Activated CD4-positive, alpha-beta memory T cell treated with anti-CD3 and anti-CD28 coated beads for 36 hours (primary cell): ENCODE results near the gene P2RX2. TPM values are rescaled to one million over a fixed set of nuclear protein-coding genes. Genes with fewer than 3 reads are reported as not detected.

ENCODE experiments used
- CTCF ChIA-PET: fragments of 350-600 bp; sonication (Branson Sonifier 250); formaldehyde crosslinking; loops from one replicate; lab custom pipeline; 2021; ENCODE audit warnings: antibody characterized with exemption, inconsistent platforms; lab: Charles Lee
- POLR2A ChIA-PET: fragments of 350-600 bp; sonication (Branson Sonifier 250); formaldehyde crosslinking; loops from one replicate; lab custom pipeline; 2021; ENCODE audit warnings: antibody characterized with exemption; lab: Charles Lee
- DNase-seq: peaks from one replicate; pipeline ENCODE4 v3.0.0-alpha.2; 2020
- H3K27ac Mint-ChIP-seq: one replicate; pipeline ENCODE4 v1.8.0; 2021; ENCODE audit warnings: mixed read lengths
- H3K27me3 Mint-ChIP-seq: one replicate; pipeline ENCODE4 v1.8.0; 2021; ENCODE audit warnings: mixed read lengths
- H3K36me3 Mint-ChIP-seq: one replicate; pipeline ENCODE4 v1.8.0; 2021; ENCODE audit warnings: mixed read lengths
- H3K4me1 Mint-ChIP-seq: one replicate; pipeline ENCODE4 v1.8.0; 2021; ENCODE audit warnings: low read depth, mixed read lengths
- H3K4me3 Mint-ChIP-seq: one replicate; pipeline ENCODE4 v1.8.0; 2021; ENCODE audit warnings: mild to moderate bottlenecking, mixed read lengths
- H3K9me3 Mint-ChIP-seq: one replicate; pipeline ENCODE4 v1.8.0; 2021; ENCODE audit warnings: mixed read lengths
- intact Hi-C: fragments of 100-400 bp; cut with micrococcal nuclease; formaldehyde crosslinking; loops from one replicate; pipeline ENCODE4 v1.15.1; 2023
- total RNA-seq, 2 experiments: library from RNA; stranded (reverse); gene quantifications; one replicate each; pipeline ENCODE4 v1.2.3, GENCODE V29; 2021

The P2RX2 gene
- total RNA-seq, 2 experiments from 2014 or later = not detected

DNA sequence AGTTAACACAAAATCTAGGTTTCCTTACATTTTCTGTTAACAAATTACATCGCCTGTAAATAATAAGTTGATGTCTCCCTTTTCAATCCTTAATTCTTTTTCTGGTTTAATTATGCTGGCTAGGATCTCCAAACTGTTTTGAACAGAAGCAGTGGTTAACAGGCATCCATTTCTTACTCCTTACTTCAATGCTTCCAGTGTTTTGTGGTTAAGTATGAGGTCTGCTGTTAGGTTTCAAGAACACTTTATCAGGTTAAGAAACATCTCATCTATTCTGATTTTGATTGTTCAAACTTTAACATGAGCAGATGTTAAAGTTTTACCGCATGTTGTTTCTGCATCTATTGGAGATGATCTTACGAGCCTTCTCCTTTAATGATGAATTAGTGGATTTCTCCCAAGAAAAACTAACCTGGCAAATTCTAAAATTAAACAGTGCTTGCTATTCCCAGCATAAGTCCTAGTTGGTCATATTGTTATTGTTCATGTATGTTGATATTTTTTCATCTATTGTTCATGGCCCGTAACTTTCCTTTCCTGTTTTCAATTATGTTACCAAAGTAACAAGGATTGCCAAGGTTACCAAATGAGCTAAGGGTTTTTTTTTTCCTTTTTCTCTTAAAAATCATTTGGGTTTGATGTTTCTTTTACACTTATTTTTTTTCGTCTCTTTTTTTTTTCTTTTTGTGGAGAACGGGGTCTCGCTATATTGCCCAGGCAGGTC lies 35.2 kb downstream of the P2RX2 start:
- ChIA-PET POLR2A (no interaction called here), CTCF (interaction anchor here (0.6 kb wide), 1 partner anchor 15 kb away, joined by 3 read pairs; no protein-coding TSS in a partner anchor)
- H3K4me3 Mint-ChIP-seq = no peak overlapping the region
- no peak for DNase-seq
- H3K27ac Mint-ChIP-seq = no peak overlapping the region
- H3K36me3 Mint-ChIP-seq = peaks cover 44% of the 10 kb centered on the region
- no peaks in the 10 kb centered on the region for H3K4me1 Mint-ChIP-seq
- intact Hi-C loops = no loop called here
- no peaks in the 10 kb centered on the region for H3K9me3 Mint-ChIP-seq
- H3K27me3 Mint-ChIP-seq = no peaks in the 10 kb centered on the region

DNA sequence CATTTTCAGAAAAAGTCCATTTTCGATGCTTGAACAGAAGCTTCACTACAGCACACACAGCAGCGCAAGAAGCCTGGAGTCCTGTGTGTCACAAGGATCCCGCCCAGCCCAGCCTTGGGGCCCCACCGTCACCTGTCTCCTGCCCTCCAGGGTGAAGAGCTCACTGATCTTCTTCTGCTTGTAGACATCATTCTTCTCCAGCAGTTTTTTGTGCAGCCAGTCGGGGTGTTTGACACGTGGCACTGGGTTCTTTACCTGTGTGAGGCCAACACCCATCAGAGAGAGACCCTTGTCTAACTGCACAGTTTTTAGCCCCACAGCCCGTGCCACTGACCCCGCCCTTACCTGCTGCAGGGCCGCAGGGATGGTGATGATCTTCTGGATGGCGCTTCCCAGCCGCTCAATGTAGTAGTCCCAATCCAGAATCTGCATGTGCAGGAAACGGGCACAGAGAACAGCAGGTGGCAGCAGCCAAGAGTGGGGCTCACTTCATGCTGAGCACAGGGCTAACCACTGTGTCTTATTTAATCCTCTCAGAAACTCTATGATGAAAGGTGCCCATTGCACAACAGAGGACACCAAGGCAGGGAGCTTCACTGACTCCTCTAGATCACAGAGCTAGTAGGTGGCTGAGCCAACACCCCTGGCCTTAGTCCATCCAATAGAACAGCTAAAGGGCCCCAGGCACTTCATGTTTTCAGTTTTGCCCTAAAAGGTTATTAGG lies 38.6 kb downstream of the P2RX2 start:
- intact Hi-C loops = no loop called here
- Mint-ChIP-seq H3K27ac (no peak overlapping the region), H3K4me1 (no peaks in the 10 kb centered on the region), H3K4me3 (no peak overlapping the region), H3K36me3 (peaks cover 62% of the 10 kb centered on the region), H3K9me3 (no peaks in the 10 kb centered on the region), H3K27me3 (no peaks in the 10 kb centered on the region)
- CTCF ChIA-PET = interaction anchor here (0.9 to 1.2 kb wide), 3 partner anchors 18 to 96 kb away, joined by 3 read pairs; no protein-coding TSS in a partner anchor
- POLR2A ChIA-PET = no interaction called here
- no peak for DNase-seq

DNA sequence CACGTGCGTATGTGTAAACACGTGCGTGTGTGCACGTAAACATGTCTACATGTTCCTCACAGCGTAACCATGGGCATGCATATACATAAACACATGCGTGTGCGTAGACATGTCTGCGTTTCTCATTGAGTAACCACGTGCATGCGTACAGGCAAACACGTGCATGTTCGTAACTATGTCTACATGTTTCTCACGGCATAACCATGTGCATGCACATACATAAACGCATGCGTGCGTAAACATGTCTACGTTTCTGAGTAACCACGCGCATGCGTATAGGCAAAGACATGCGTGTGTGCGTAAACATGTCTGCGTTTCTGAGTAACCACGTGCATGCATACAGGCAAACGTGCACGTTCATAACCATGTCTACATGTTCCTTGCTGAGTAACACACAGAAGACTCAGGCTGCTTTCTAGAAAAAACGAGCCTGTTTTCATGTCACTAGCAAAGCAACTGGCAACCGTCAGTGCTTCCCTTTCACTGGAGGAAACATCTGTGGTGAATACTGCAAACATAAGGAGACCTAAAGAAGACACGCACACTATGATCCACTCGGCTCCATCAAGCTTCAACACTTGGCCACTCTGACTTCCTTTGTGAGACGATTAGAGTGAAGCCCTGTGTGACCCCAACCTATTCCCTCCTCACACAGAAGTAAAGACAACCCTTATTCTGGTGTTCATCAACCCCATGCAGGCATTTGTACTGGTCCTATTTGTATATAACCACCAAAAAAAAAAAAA lies 39.7 kb downstream of the P2RX2 start:
- Mint-ChIP-seq H3K27ac (no peak overlapping the region), H3K36me3 (peaks cover 68% of the 10 kb centered on the region), H3K4me1 (no peaks in the 10 kb centered on the region), H3K4me3 (no peak overlapping the region), H3K27me3 (no peaks in the 10 kb centered on the region), H3K9me3 (no peaks in the 10 kb centered on the region)
- ChIA-PET CTCF (interaction anchor here (1.1 kb wide), 1 partner anchor 44 kb away, joined by 3 read pairs; no protein-coding TSS in a partner anchor), POLR2A (no interaction called here)
- intact Hi-C loops = no loop called here
- DNase-seq = no peak

DNA sequence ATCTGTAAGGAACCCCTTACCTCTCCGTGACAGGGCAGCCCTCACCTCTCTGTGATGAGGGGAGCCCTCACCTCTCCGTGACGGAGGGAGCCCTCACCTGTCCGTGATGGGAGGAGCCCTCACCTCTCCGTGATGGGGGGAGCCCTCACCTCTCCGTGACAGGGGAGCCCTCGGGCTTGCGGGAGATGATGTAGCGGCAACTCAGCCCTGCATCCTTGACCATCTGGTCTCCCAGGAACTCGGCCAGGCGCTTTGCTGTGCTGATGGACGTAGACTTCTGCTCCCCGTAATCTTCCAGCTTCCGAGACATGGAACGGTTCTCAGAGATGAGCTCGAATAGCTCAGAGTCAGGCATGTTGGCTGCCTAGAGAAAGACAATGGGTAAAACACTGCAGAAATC lies 40.6 kb downstream of the P2RX2 start:
- CTCF ChIA-PET = interaction anchor here (1.3 kb wide), 1 partner anchor 20 kb away, joined by 4 read pairs; no protein-coding TSS in a partner anchor
- H3K36me3 Mint-ChIP-seq = peaks cover 65% of the 10 kb centered on the region

DNA sequence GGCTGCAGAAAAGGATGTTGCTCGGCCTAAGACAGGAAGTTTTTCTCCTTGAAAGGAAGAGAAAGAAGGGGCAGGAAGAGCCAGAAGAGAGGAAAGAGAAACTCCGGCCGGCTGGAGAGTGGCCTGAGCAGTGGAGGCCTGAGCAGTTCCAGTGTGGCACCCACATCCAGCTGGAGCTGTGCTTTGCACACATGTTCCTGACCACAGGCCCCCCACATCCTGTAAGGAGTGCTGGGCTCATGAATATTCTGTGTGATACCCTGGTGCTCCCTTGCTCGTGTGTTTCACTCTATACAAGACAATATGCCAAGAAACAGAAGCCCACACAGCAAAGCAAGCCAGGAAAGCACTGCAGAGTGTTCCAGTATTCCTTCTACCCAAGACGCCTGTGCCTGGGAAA lies 41.5 kb downstream of the P2RX2 start:
- DNase-seq = no peak
- peaks cover 69% of the 10 kb centered on the region for H3K36me3 Mint-ChIP-seq
- H3K9me3 Mint-ChIP-seq = no peaks in the 10 kb centered on the region
- no peak overlapping the region for H3K4me3 Mint-ChIP-seq
- no peak overlapping the region for H3K27ac Mint-ChIP-seq
- no peaks in the 10 kb centered on the region for H3K27me3 Mint-ChIP-seq
- CTCF ChIA-PET = interaction anchor here (0.6 to 1.3 kb wide), 2 partner anchors 21 to 378 kb away, joined by 4 read pairs; no protein-coding TSS in a partner anchor
- intact Hi-C loops = no loop called here
- POLR2A ChIA-PET = no interaction called here
- no peaks in the 10 kb centered on the region for H3K4me1 Mint-ChIP-seq

More for the DNA sequence above, 40.6 kb downstream of the P2RX2 start:
- H3K4me1 Mint-ChIP-seq = no peaks in the 10 kb centered on the region
- intact Hi-C loops = no loop called here
- H3K9me3 Mint-ChIP-seq = no peaks in the 10 kb centered on the region
- POLR2A ChIA-PET = no interaction called here
- no peak for DNase-seq
- no peak overlapping the region for H3K4me3 Mint-ChIP-seq
- H3K27me3 Mint-ChIP-seq = no peaks in the 10 kb centered on the region
- H3K27ac Mint-ChIP-seq = no peak overlapping the region

DNA sequence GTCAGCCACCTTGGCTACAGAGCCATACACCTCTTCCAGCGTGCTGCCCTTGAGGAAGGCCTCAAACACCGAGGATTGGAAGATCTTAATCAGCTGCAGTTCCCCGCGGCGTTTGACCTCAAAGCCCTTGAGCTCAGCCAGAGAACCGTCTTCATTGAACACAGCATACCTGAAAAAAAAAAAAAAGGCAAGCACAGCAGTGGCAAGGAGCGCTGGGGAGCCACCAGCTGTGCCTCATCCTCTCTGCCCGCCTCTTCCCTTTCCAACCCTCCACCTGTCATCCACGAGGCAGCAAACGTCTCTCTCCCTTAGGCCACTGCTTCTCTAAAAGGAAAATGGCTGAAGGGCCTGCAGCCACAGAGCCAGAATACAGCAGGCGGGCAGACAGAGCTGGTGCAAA lies 42.4 kb downstream of the P2RX2 start:
- H3K9me3 Mint-ChIP-seq = no peaks in the 10 kb centered on the region
- ChIA-PET CTCF (interaction anchor here (0.6 kb wide), 1 partner anchor 59 kb away, joined by 3 read pairs; no protein-coding TSS in a partner anchor), POLR2A (no interaction called here)
- no peak for DNase-seq
- H3K36me3 Mint-ChIP-seq = peaks cover 79% of the 10 kb centered on the region
- no peak overlapping the region for H3K4me3 Mint-ChIP-seq
- no peaks in the 10 kb centered on the region for H3K4me1 Mint-ChIP-seq
- intact Hi-C loops = no loop called here
- no peak overlapping the region for H3K27ac Mint-ChIP-seq
- H3K27me3 Mint-ChIP-seq = no peaks in the 10 kb centered on the region

DNA sequence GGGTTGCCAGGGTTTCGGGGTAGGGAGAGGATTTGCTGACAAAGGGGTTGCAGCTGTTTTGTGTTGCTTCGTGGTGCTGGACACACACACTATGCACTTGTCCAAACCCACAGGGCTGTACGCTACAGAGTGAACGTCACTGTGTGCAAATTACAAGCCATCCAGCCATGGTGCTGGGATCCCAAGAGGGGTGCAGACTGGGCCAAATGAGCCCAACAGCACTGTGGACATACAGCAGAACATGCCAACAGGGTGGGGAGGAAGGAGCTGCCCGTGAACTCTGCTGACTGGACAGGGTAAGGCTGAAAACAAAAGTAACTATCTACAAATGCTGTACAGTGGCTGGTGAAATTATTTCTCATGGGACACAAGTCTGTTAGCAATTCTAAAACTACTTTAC lies 43.4 kb downstream of the P2RX2 start:
- H3K27ac Mint-ChIP-seq = no peak overlapping the region
- H3K36me3 Mint-ChIP-seq = peaks cover 84% of the 10 kb centered on the region
- H3K27me3 Mint-ChIP-seq = no peaks in the 10 kb centered on the region
- CTCF ChIA-PET = no interaction called here
- POLR2A ChIA-PET = no interaction called here
- H3K4me1 Mint-ChIP-seq = no peaks in the 10 kb centered on the region
- intact Hi-C loops = no loop called here
- no peak for DNase-seq
- no peaks in the 10 kb centered on the region for H3K9me3 Mint-ChIP-seq
- H3K4me3 Mint-ChIP-seq = no peak overlapping the region

DNA sequence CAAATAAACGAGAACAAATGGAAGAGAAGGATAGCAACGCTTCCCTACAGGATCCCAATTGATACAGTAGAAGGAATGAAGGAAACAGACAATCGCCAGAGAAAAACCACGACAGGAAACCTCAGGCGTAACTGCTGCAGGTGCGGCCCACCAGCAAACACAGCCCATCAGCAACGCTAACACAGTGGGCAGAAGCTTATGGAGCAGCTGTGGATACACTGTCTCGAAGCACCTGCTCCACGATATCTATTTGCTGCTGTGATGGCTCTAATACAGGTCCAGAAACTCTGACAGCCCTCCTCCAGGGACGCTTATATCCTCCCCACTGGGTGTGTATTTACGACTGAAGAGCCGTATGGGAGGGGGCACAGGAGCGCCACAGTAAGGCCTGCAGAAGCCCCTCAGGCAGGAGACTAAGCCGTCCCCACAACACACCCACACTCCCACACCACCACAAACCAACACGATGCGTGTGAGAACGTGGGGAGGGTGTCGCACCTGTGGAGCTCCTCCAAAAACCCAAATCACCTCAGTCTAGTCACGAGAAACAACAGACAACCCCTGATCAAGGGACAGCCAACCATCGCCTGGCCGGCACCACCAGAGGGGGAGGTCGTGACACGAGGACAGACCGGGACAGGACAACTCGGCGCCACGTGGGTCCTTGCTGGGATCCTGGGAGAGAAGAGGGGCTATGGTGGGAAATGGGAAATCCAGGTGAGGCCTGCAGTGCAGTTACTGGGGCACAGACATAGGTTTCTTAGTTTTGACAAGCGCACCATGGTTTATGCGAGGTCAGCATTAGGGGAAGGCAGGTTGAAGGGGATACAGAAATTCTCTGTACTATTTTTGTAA lies 44.6 kb downstream of the P2RX2 start:
- Mint-ChIP-seq H3K27ac (no peak overlapping the region), H3K9me3 (no peaks in the 10 kb centered on the region), H3K36me3 (peaks cover 81% of the 10 kb centered on the region), H3K27me3 (no peaks in the 10 kb centered on the region), H3K4me3 (no peak overlapping the region), H3K4me1 (no peaks in the 10 kb centered on the region)
- POLR2A ChIA-PET = no interaction called here
- intact Hi-C loops = no loop called here
- DNase-seq = no peak
- CTCF ChIA-PET = no interaction called here

DNA sequence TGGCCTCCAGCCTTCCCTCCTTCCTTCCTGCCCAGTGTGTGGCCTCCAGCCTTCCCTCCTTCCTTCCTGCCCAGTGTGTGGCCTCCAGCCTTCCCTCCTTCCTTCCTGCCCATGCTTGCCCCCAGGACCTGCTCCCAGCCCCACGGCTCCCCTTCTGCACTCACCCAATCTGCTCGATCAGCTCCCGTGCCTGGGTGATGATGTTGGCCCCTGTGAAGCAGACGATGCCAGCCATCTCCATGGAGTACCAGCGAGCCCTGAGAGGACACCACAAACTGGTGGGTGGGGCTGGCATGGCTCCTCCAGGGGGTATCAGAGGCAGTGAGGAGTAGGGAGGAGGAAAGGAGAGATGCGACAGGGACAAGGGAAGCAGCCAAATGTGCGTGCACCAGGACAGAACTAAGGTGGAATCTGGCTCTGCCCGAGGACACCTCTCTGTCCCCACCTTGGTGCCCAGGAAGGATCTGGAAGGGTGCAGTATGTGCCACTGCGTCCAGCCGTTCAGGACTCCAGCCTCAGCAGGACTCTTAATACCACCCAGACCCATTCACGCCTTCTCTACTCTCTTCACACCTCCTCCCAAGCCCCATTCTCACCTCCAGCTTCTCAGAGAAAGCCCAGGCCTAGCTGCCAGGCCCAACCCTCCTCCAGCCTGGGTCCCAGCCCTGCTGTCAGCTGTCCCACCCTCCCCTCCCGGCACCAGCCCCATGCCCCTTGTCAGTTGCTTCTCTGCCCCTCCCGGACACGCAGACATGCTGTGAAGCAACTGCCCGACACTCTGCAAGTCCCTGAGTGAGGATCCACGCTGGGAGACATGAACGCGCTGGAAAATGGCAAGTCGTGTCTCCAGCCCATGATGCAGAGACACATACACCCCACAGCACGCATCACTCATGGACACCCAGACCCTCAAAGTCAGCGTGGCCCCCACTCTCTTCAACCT lies 45.9 kb downstream of the P2RX2 start:
- Mint-ChIP-seq H3K36me3 (peaks cover 76% of the 10 kb centered on the region), H3K27me3 (no peaks in the 10 kb centered on the region), H3K27ac (no peak overlapping the region), H3K9me3 (no peaks in the 10 kb centered on the region), H3K4me1 (no peaks in the 10 kb centered on the region), H3K4me3 (no peak overlapping the region)
- ChIA-PET POLR2A (no interaction called here), CTCF (no interaction called here)
- DNase-seq = no peak
- intact Hi-C loops = no loop called here

DNA sequence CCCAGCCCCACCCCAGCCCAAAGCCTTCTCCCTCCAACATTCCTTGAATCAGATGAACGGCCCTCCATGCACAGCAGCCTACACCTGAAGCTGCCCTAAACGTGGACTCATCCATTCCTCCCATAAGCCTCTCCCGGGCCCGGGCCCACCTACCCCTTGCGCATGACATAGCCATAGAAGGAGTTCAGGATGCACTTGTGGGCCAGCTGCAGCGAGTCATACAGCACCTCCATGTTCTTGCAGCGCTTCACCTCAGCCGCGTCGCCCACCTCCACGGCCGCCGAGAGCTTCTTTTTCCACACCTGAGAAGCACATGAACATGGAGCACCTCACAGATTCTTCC lies 46.5 kb downstream of the P2RX2 start:
- intact Hi-C loops = no loop called here
- no peak overlapping the region for H3K4me3 Mint-ChIP-seq
- peaks cover 72% of the 10 kb centered on the region for H3K36me3 Mint-ChIP-seq
- H3K27ac Mint-ChIP-seq = no peak overlapping the region
- no peak for DNase-seq
- CTCF ChIA-PET = no interaction called here
- no peaks in the 10 kb centered on the region for H3K27me3 Mint-ChIP-seq
- no peaks in the 10 kb centered on the region for H3K4me1 Mint-ChIP-seq
- H3K9me3 Mint-ChIP-seq = no peaks in the 10 kb centered on the region
- POLR2A ChIA-PET = no interaction called here

DNA sequence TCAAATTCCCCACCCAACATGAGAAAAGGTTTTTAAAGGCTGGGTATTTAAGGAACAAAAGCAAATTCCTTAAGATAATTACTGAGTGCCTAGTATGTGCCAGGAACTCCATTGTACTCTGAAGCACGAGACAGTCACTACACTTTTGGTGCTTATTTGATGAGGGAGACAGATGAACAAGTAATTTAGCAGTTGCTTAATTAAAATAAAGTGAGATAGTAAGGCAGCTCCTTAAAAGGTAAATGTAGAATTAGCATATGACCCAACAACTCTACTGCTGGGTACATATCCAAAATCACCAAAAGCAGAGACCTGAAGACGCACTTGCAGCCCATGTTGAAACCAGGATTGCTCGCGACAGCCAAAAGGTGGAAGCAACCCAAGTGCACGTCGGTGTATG lies 47.2 kb downstream of the P2RX2 start:
- Mint-ChIP-seq H3K4me3 (no peak overlapping the region), H3K4me1 (no peaks in the 10 kb centered on the region)

More for the DNA sequence above, 47.2 kb downstream of the P2RX2 start:
- Mint-ChIP-seq H3K27ac (no peak overlapping the region), H3K36me3 (peaks cover 69% of the 10 kb centered on the region), H3K27me3 (no peaks in the 10 kb centered on the region), H3K9me3 (no peaks in the 10 kb centered on the region)
- intact Hi-C loops = no loop called here
- DNase-seq = no peak
- POLR2A ChIA-PET = no interaction called here
- CTCF ChIA-PET = no interaction called here
